ENCODE results near the gene CTDSPL2.

DNA sequence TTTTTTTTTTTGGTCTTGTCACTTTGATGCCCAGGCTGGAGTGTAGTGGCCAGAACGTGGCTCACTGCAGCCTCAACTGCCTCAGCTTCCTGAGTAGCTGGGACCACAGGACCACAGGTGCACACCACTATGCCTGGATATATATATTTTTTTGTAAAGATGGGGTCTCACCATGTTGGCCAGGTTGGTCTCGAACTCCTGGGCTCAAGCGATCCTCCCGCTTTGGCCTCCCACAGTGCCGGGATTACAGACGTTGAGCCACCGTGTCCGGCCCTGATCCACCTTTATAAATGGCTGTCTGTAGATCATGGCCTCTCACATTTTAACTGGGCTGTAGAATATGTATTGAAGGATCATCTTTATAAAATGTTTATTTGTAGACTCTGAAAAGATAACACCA lies 107.7 kb downstream of the CTDSPL2 start:
- TF ChIP-seq, protein P1, sequence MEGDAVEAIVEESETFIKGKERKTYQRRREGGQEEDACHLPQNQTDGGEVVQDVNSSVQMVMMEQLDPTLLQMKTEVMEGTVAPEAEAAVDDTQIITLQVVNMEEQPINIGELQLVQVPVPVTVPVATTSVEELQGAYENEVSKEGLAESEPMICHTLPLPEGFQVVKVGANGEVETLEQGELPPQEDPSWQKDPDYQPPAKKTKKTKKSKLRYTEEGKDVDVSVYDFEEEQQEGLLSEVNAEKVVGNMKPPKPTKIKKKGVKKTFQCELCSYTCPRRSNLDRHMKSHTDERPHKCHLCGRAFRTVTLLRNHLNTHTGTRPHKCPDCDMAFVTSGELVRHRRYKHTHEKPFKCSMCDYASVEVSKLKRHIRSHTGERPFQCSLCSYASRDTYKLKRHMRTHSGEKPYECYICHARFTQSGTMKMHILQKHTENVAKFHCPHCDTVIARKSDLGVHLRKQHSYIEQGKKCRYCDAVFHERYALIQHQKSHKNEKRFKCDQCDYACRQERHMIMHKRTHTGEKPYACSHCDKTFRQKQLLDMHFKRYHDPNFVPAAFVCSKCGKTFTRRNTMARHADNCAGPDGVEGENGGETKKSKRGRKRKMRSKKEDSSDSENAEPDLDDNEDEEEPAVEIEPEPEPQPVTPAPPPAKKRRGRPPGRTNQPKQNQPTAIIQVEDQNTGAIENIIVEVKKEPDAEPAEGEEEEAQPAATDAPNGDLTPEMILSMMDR (IDR thresholded peaks at IDR 0.05), result no peak
- no peak for TF ChIP-seq ZFX (IDR thresholded peaks at IDR 0.05; ENCODE audit: borderline replicate concordance)

All from 22Rv1 (cell line).